HG03571 (cell line): ENCODE data around the gene PSMA1.
"Not testable (repeated sequence)": the region's sequence is repeated elsewhere in the genome, so short reads cannot be mapped to it uniquely, and the experiment has no call there.

Experiments
- ATAC-seq: cut with Tn5 transposase; IDR thresholded peaks from one replicate; pipeline ENCODE4 v1.9.1; 2021; ENCODE audit not compliant: unreplicated experiment

Gene PSMA1

GRCh38 chr11:14519917-14520746 is at the start of gene PSMA1:
Gene PSMA1 (minus strand): TSS chr11:14520386. CDS start chr11:14520299, 87 bp downstream.
- ATAC-seq, result peak; percentile 95

- ATAC-seq, result not testable (repeated sequence)
Measured at GRCh38 chr11:14569516-14569915, 49.3 kb upstream of the PSMA1 start.

GRCh38 chr11:14567064-14567651 is 47.0 kb upstream of the PSMA1 start:
- ATAC-seq, result no peak

- no peak for ATAC-seq
Measured at GRCh38 chr11:14566331-14567063, 46.3 kb upstream of the PSMA1 start.

GRCh38 chr11:14565845-14566244 is 45.7 kb upstream of the PSMA1 start:
- ATAC-seq, result no peak

GRCh38 chr11:14555818-14556217 is 35.6 kb upstream of the PSMA1 start:
- ATAC-seq, result no peak

- ATAC-seq, result no peak
Measured at GRCh38 chr11:14554959-14555358, 34.8 kb upstream of the PSMA1 start.

- ATAC-seq, result no peak
Measured at GRCh38 chr11:14552089-14552488, 31.9 kb upstream of the PSMA1 start.

GRCh38 chr11:14551380-14551779 is 31.2 kb upstream of the PSMA1 start:
- ATAC-seq, result no peak

- ATAC-seq, result no peak
Measured at GRCh38 chr11:14549891-14550290, 29.7 kb upstream of the PSMA1 start.

GRCh38 chr11:14547440-14547839 is 27.3 kb upstream of the PSMA1 start:
- ATAC-seq, result no peak

- ATAC-seq, result no peak
Measured at GRCh38 chr11:14546672-14547071, 26.5 kb upstream of the PSMA1 start.

GRCh38 chr11:14544611-14545010 is 24.4 kb upstream of the PSMA1 start:
- peak; percentile 75 for ATAC-seq

GRCh38 chr11:14543260-14543659 is 23.1 kb upstream of the PSMA1 start:
- ATAC-seq, result no peak

GRCh38 chr11:14542324-14542723 is 22.1 kb upstream of the PSMA1 start:
- ATAC-seq, result no peak

GRCh38 chr11:14541192-14541947 is 21.2 kb upstream of the PSMA1 start:
- no peak for ATAC-seq

GRCh38 chr11:14539982-14540421 is 19.8 kb upstream of the PSMA1 start:
- ATAC-seq, result no peak

- no peak for ATAC-seq
Measured at GRCh38 chr11:14538926-14539554, 18.9 kb upstream of the PSMA1 start.

GRCh38 chr11:14538271-14538925 is 18.2 kb upstream of the PSMA1 start:
- ATAC-seq, result no peak

GRCh38 chr11:14537134-14537599 is 17.0 kb upstream of the PSMA1 start:
- ATAC-seq, result peak; percentile 70
